HEK293 (cell line): Measurements from ENCODE around the gene MBNL3.

ENCODE experiments used
- CTCF ChIP-seq: fragments of 450-650 bp; formaldehyde crosslinking; IDR thresholded peaks from 2 replicates; pipeline ENCODE4 v1.5.1; 2016; ENCODE audit warnings: missing biosample characterization, missing genetic modification characterization
- GLIS2 ChIP-seq: fragments of 450-650 bp; formaldehyde crosslinking; IDR thresholded peaks from 2 replicates; pipeline ENCODE4 v1.5.1; 2016; ENCODE audit warnings: missing biosample characterization, missing genetic modification characterization
- KLF1 ChIP-seq: fragments of 450-650 bp; formaldehyde crosslinking; IDR thresholded peaks from 2 replicates; pipeline ENCODE4 v1.5.1; 2016; ENCODE audit warnings: missing biosample characterization, missing genetic modification characterization
- REST ChIP-seq: fragments of 450-650 bp; formaldehyde crosslinking; IDR thresholded peaks from 2 replicates; pipeline ENCODE4 v1.5.1; 2016; ENCODE audit warnings: missing biosample characterization, missing genetic modification characterization
- ZBTB11 ChIP-seq: fragments of 450-650 bp; formaldehyde crosslinking; conservative IDR thresholded peaks from 2 replicates; pipeline ENCODE4 v1.5.1; 2016; ENCODE audit warnings: low read depth, missing biosample characterization, missing genetic modification characterization
- ZBTB26 ChIP-seq: fragments of 450-650 bp; formaldehyde crosslinking; optimal IDR thresholded peaks from 2 replicates; pipeline ENCODE3; 2016; ENCODE audit warnings: missing biosample characterization, mild to moderate bottlenecking, missing genetic modification characterization
- ZNF175 ChIP-seq: fragments of 450-650 bp; formaldehyde crosslinking; IDR thresholded peaks from 2 replicates; pipeline ENCODE4 v1.5.1; 2016; ENCODE audit warnings: missing biosample characterization, missing genetic modification characterization
- ZNF184 ChIP-seq: fragments of 450-650 bp; IDR thresholded peaks from 2 replicates; pipeline ENCODE4 v1.5.1; 2018; ENCODE audit warnings: missing biosample characterization, mild to moderate bottlenecking, missing genetic modification characterization
- ZNF501 ChIP-seq: fragments of 450-650 bp; formaldehyde crosslinking; IDR thresholded peaks from 2 replicates; pipeline ENCODE4 v1.5.1; 2016; ENCODE audit warnings: missing biosample characterization, missing genetic modification characterization
- ZNF560 ChIP-seq: fragments of 450-650 bp; formaldehyde crosslinking; IDR thresholded peaks from 2 replicates; pipeline ENCODE4 v1.5.1; 2017; ENCODE audit warnings: missing biosample characterization, missing genetic modification characterization, borderline replicate concordance
- ZNF585B ChIP-seq: fragments of 450-650 bp; formaldehyde crosslinking; IDR thresholded peaks from 2 replicates; pipeline ENCODE4 v1.5.1; 2016; ENCODE audit warnings: missing biosample characterization, missing genetic modification characterization
- ZNF623 ChIP-seq: fragments of 450-650 bp; formaldehyde crosslinking; IDR thresholded peaks from 2 replicates; pipeline ENCODE4 v1.5.1; 2016; ENCODE audit warnings: missing biosample characterization, missing genetic modification characterization
- ZNF664 ChIP-seq: fragments of 450-650 bp; formaldehyde crosslinking; IDR thresholded peaks from 2 replicates; pipeline ENCODE4 v1.5.1; 2016; ENCODE audit warnings: missing biosample characterization, missing genetic modification characterization
- TF ChIP-seq, protein P1 (sequence below): fragments of 450-650 bp; formaldehyde crosslinking; IDR thresholded peaks from 2 replicates; pipeline ENCODE4 v1.5.1; 2016; ENCODE audit warnings: missing biosample characterization, missing genetic modification characterization

- TF ChIP-seq ZNF184 (tag by site-specific recombination) (no peak), CTCF (tag by site-specific recombination) (no peak), REST (tag by site-specific recombination) (no peak), ZNF623 (tag by site-specific recombination) (no peak), ZNF501 (tag by site-specific recombination) (no peak), GLIS2 (tag by site-specific recombination) (no peak), ZNF560 (tag by site-specific recombination) (no peak), ZBTB26 (tag by site-specific recombination) (no peak), ZNF664 (no peak), ZBTB11 (no peak), ZNF585B (tag by site-specific recombination) (no peak), ZNF175 (tag by site-specific recombination) (no peak), KLF1 (tag by site-specific recombination) (no peak)
- TF ChIP-seq, protein P1, sequence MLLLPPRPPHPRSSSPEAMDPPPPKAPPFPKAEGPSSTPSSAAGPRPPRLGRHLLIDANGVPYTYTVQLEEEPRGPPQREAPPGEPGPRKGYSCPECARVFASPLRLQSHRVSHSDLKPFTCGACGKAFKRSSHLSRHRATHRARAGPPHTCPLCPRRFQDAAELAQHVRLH (tag by site-specific recombination), result no peak
These were observed 20.8 kb downstream of the MBNL3 start for GRCh38 chrX:132467989-132468388.
